HUES6 (cell line): Measurements from ENCODE around the gene FAM25A.
"Not testable (repeated sequence)": the region's sequence is repeated elsewhere in the genome, so short reads cannot be mapped to it uniquely, and the experiment has no call there.

Experiments used
- H3K27ac ChIP-seq: 2 replicates; pipeline ENCODE4 v1.7.0; 2013; ENCODE audit warnings: low read depth, mild to moderate bottlenecking, low read length, inconsistent platforms
- H3K27me3 ChIP-seq: 2 replicates; pipeline ENCODE4 v1.6.1; 2013; ENCODE audit warnings: low read length; ENCODE audit not compliant: control insufficient read depth, insufficient read depth
- H3K36me3 ChIP-seq: 2 replicates; pipeline ENCODE4 v1.6.1; 2013; ENCODE audit warnings: low read length; ENCODE audit not compliant: control insufficient read depth, insufficient read depth
- H3K4me1 ChIP-seq: 2 replicates; pipeline ENCODE4 v1.6.1; 2013; ENCODE audit warnings: low read length; ENCODE audit not compliant: control insufficient read depth, insufficient read depth
- H3K4me3 ChIP-seq: 2 replicates; pipeline ENCODE4 v1.5.1; 2013; ENCODE audit warnings: low read depth, low read length
- H3K9ac ChIP-seq: one replicate; pipeline ENCODE4 v1.6.1; 2013; ENCODE audit warnings: mild to moderate bottlenecking, low read length
- H3K9me3 ChIP-seq: 2 replicates; pipeline ENCODE4 v1.6.1; 2013; ENCODE audit warnings: low read depth, low read length; ENCODE audit not compliant: control insufficient read depth, insufficient read depth

Gene FAM25A

GRCh38 chr10:87043579-87043978 is 23.5 kb downstream of the FAM25A start:
- not testable (repeated sequence) for H3K9me3 ChIP-seq, H3K27ac ChIP-seq, H3K9ac ChIP-seq, H3K4me1 ChIP-seq, H3K36me3 ChIP-seq, H3K27me3 ChIP-seq, H3K4me3 ChIP-seq

- H3K9ac ChIP-seq = no peak overlapping the region
- H3K27ac ChIP-seq = no peak overlapping the region
- no peaks in the 10 kb centered on the region for H3K9me3 ChIP-seq
- no peaks in the 10 kb centered on the region for H3K4me1 ChIP-seq
- H3K27me3 ChIP-seq = no peaks in the 10 kb centered on the region
- H3K36me3 ChIP-seq = peaks cover 23% of the 10 kb centered on the region
- H3K4me3 ChIP-seq = no peak overlapping the region
Measured at GRCh38 chr10:87045434-87045938, 25.4 kb downstream of the FAM25A start.

- Histone ChIP-seq H3K4me1 (no peaks in the 10 kb centered on the region), H3K9me3 (no peaks in the 10 kb centered on the region), H3K27me3 (no peaks in the 10 kb centered on the region), H3K9ac (no peak overlapping the region), H3K27ac (no peak overlapping the region), H3K36me3 (peaks cover 81% of the 10 kb centered on the region), H3K4me3 (no peak overlapping the region)
Measured at GRCh38 chr10:87053111-87053510, 33.0 kb downstream of the FAM25A start.

GRCh38 chr10:87053577-87054181 is 33.6 kb downstream of the FAM25A start:
- no peak overlapping the region for H3K9ac ChIP-seq
- no peak overlapping the region for H3K4me3 ChIP-seq
- H3K27ac ChIP-seq = no peak overlapping the region
- H3K27me3 ChIP-seq = no peaks in the 10 kb centered on the region
- H3K4me1 ChIP-seq = no peaks in the 10 kb centered on the region
- H3K36me3 ChIP-seq = peaks cover 83% of the 10 kb centered on the region
- H3K9me3 ChIP-seq = no peaks in the 10 kb centered on the region

- Histone ChIP-seq H3K27ac (no peak overlapping the region), H3K9ac (no peak overlapping the region), H3K27me3 (no peaks in the 10 kb centered on the region), H3K4me3 (no peak overlapping the region), H3K9me3 (no peaks in the 10 kb centered on the region), H3K4me1 (no peaks in the 10 kb centered on the region), H3K36me3 (peaks cover 85% of the 10 kb centered on the region)
Measured at GRCh38 chr10:87054373-87055295, 34.5 kb downstream of the FAM25A start.

- H3K36me3 ChIP-seq = peaks cover 85% of the 10 kb centered on the region
Measured at GRCh38 chr10:87058171-87058570, 38.1 kb downstream of the FAM25A start.

GRCh38 chr10:87059401-87059800 is 39.3 kb downstream of the FAM25A start:
- Histone ChIP-seq H3K36me3 (peaks cover 78% of the 10 kb centered on the region), H3K27me3 (no peaks in the 10 kb centered on the region), H3K9ac (no peak overlapping the region), H3K9me3 (no peaks in the 10 kb centered on the region), H3K4me3 (no peak overlapping the region), H3K27ac (no peak overlapping the region), H3K4me1 (no peaks in the 10 kb centered on the region)

More at GRCh38 chr10:87058171-87058570, 38.1 kb downstream of the FAM25A start:
- Histone ChIP-seq H3K4me3 (no peak overlapping the region), H3K27me3 (no peaks in the 10 kb centered on the region), H3K9me3 (no peaks in the 10 kb centered on the region), H3K9ac (no peak overlapping the region), H3K27ac (no peak overlapping the region), H3K4me1 (no peaks in the 10 kb centered on the region)

GRCh38 chr10:87060280-87060928 is 40.3 kb downstream of the FAM25A start:
- Histone ChIP-seq H3K27me3 (no peaks in the 10 kb centered on the region), H3K27ac (no peak overlapping the region), H3K36me3 (peaks cover 76% of the 10 kb centered on the region), H3K9me3 (no peaks in the 10 kb centered on the region), H3K4me3 (no peak overlapping the region), H3K9ac (no peak overlapping the region), H3K4me1 (no peaks in the 10 kb centered on the region)

GRCh38 chr10:87064651-87065050 is 44.6 kb downstream of the FAM25A start:
- no peak overlapping the region for H3K4me3 ChIP-seq
- H3K27me3 ChIP-seq = no peaks in the 10 kb centered on the region
- H3K36me3 ChIP-seq = peaks cover 81% of the 10 kb centered on the region
- no peak overlapping the region for H3K27ac ChIP-seq
- no peak overlapping the region for H3K9ac ChIP-seq
- no peaks in the 10 kb centered on the region for H3K4me1 ChIP-seq
- H3K9me3 ChIP-seq = no peaks in the 10 kb centered on the region

- Histone ChIP-seq H3K9ac (no peak overlapping the region), H3K4me3 (no peak overlapping the region), H3K27me3 (no peaks in the 10 kb centered on the region), H3K27ac (no peak overlapping the region), H3K9me3 (no peaks in the 10 kb centered on the region), H3K36me3 (peaks cover 75% of the 10 kb centered on the region), H3K4me1 (no peaks in the 10 kb centered on the region)
Measured at GRCh38 chr10:87066178-87066577, 46.1 kb downstream of the FAM25A start.

- Histone ChIP-seq H3K36me3 (peaks cover 77% of the 10 kb centered on the region), H3K4me3 (no peak overlapping the region), H3K9me3 (no peaks in the 10 kb centered on the region), H3K4me1 (no peaks in the 10 kb centered on the region), H3K27me3 (no peaks in the 10 kb centered on the region), H3K9ac (no peak overlapping the region), H3K27ac (no peak overlapping the region)
Measured at GRCh38 chr10:87066865-87067264, 46.8 kb downstream of the FAM25A start.
